Neural progenitor cell (in vitro differentiated cells): Measurements from ENCODE around the gene PRR33.

Experiments
- CTCF ChIP-seq: fragments of 200-600 bp; sonication (generic); IDR thresholded peaks from 2 replicates; pipeline ENCODE4 v1.5.1; 2017; ENCODE audit warnings: antibody characterized with exemption, mild to moderate bottlenecking
- EZH2 ChIP-seq: fragments of 200-600 bp; sonication (generic); IDR thresholded peaks from 2 replicates; pipeline ENCODE4 v1.6.1; 2017; ENCODE audit warnings: antibody characterized with exemption, mild to moderate bottlenecking, moderate library complexity

GRCh38 chr11:1878137-1879031, 13.3 kb downstream of the PRR33 start:
- no peak for TF ChIP-seq CTCF
- TF ChIP-seq EZH2, result no peak
